Activated B cell treated with CpG ODN at 0.5 μM for 24 hours (primary cell): ENCODE data around the gene OBSCN. TPM values are rescaled to one million over a fixed set of nuclear protein-coding genes. Genes with fewer than 3 reads are reported as not detected.

ENCODE experiments used
- ATAC-seq: fragments of 200-7000 bp; cut with Tn5 transposase; one replicate; pipeline ENCODE4 v1.10.0; 2021; ENCODE audit warnings: low read depth, mild to moderate bottlenecking, moderate library complexity
- CTCF ChIA-PET: fragments of 350-600 bp; sonication (Branson Sonifier 250); formaldehyde crosslinking; loops from one replicate; lab custom pipeline; 2021; ENCODE audit warnings: antibody characterized with exemption; lab: Charles Lee
- POLR2A ChIA-PET: fragments of 350-600 bp; sonication (Branson Sonifier 250); formaldehyde crosslinking; loops from one replicate; lab custom pipeline; 2021; ENCODE audit warnings: antibody characterized with exemption; lab: Charles Lee
- DNase-seq: peaks from one replicate; pipeline ENCODE4 v3.0.0; 2022
- H3K27ac Mint-ChIP-seq: one replicate; pipeline ENCODE4 v1.8.0; 2020; ENCODE audit warnings: mixed read lengths
- H3K27me3 Mint-ChIP-seq: one replicate; pipeline ENCODE4 v1.8.0; 2021; ENCODE audit warnings: mixed read lengths
- H3K36me3 Mint-ChIP-seq: one replicate; pipeline ENCODE4 v1.8.0; 2021; ENCODE audit warnings: low read depth, mixed read lengths
- H3K4me1 Mint-ChIP-seq: one replicate; pipeline ENCODE4 v1.8.0; 2021; ENCODE audit warnings: mixed read lengths
- H3K4me3 Mint-ChIP-seq: one replicate; pipeline ENCODE4 v1.8.0; 2020; ENCODE audit warnings: mild to moderate bottlenecking, mixed read lengths
- H3K9me3 Mint-ChIP-seq: one replicate; pipeline ENCODE4 v1.8.0; 2020; ENCODE audit warnings: mixed read lengths
- intact Hi-C: fragments of 100-400 bp; cut with micrococcal nuclease; formaldehyde crosslinking; loops from one replicate; pipeline ENCODE4 v1.15.1; 2024
- total RNA-seq: library from RNA; stranded (reverse); gene quantifications from 2 replicates; pipeline ENCODE4 v1.2.3, GENCODE V29; 2022
- TF ChIP-seq, protein P1 (sequence below): fragments of 200-600 bp; IDR thresholded peaks from one replicate; pipeline ENCODE4 v1.8.0; 2022; ENCODE audit warnings: antibody characterized with exemption, mild to moderate bottlenecking

The OBSCN gene
- total RNA-seq, 1 donor from 2014 or later: 19.8 TPM

- Mint-ChIP-seq H3K27me3 (no peaks in the 10 kb centered on the region), H3K4me3 (no peak overlapping the region), H3K36me3 (no peaks in the 10 kb centered on the region), H3K4me1 (no peaks in the 10 kb centered on the region), H3K27ac (no peak overlapping the region), H3K9me3 (peaks cover 7% of the 10 kb centered on the region)
- POLR2A ChIA-PET: no interaction called here
- DNase-seq (no peak), ATAC-seq (no peak)
- TF ChIP-seq, protein P1, sequence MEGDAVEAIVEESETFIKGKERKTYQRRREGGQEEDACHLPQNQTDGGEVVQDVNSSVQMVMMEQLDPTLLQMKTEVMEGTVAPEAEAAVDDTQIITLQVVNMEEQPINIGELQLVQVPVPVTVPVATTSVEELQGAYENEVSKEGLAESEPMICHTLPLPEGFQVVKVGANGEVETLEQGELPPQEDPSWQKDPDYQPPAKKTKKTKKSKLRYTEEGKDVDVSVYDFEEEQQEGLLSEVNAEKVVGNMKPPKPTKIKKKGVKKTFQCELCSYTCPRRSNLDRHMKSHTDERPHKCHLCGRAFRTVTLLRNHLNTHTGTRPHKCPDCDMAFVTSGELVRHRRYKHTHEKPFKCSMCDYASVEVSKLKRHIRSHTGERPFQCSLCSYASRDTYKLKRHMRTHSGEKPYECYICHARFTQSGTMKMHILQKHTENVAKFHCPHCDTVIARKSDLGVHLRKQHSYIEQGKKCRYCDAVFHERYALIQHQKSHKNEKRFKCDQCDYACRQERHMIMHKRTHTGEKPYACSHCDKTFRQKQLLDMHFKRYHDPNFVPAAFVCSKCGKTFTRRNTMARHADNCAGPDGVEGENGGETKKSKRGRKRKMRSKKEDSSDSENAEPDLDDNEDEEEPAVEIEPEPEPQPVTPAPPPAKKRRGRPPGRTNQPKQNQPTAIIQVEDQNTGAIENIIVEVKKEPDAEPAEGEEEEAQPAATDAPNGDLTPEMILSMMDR: no peak
- intact Hi-C loops: no loop called here
- CTCF ChIA-PET: no interaction called here
Measured at GRCh38 chr1:228310162-228310792, 102.4 kb downstream of the OBSCN start.

GRCh38 chr1:228311091-228311490 is 103.2 kb downstream of the OBSCN start:
- ATAC-seq: no peak
- ChIA-PET CTCF (no interaction called here), POLR2A (no interaction called here)
- H3K27me3 Mint-ChIP-seq: no peaks in the 10 kb centered on the region
- no peaks in the 10 kb centered on the region for H3K4me1 Mint-ChIP-seq
- intact Hi-C loops: no loop called here
- peaks cover 7% of the 10 kb centered on the region for H3K9me3 Mint-ChIP-seq
- no peaks in the 10 kb centered on the region for H3K36me3 Mint-ChIP-seq
- peak; percentile 8 for DNase-seq
- no peak overlapping the region for H3K4me3 Mint-ChIP-seq
- TF ChIP-seq, protein P1: no peak
- H3K27ac Mint-ChIP-seq: no peak overlapping the region

- ATAC-seq (no peak), DNase-seq (peak; percentile 9)
- no peaks in the 10 kb centered on the region for H3K36me3 Mint-ChIP-seq
- no peak overlapping the region for H3K4me3 Mint-ChIP-seq
- no peaks in the 10 kb centered on the region for H3K27me3 Mint-ChIP-seq
- peaks cover 7% of the 10 kb centered on the region for H3K9me3 Mint-ChIP-seq
- ChIA-PET POLR2A (no interaction called here), CTCF (no interaction called here)
- intact Hi-C loops: no loop called here
- TF ChIP-seq, protein P1: no peak
- no peak overlapping the region for H3K27ac Mint-ChIP-seq
- no peaks in the 10 kb centered on the region for H3K4me1 Mint-ChIP-seq
Measured at GRCh38 chr1:228312136-228312764, 104.4 kb downstream of the OBSCN start.

GRCh38 chr1:228313536-228314277 is 105.9 kb downstream of the OBSCN start:
- ATAC-seq (no peak), DNase-seq (no peak)
- H3K4me1 Mint-ChIP-seq: no peaks in the 10 kb centered on the region
- intact Hi-C loops: no loop called here
- no peak overlapping the region for H3K4me3 Mint-ChIP-seq
- TF ChIP-seq, protein P1: no peak
- no peaks in the 10 kb centered on the region for H3K27me3 Mint-ChIP-seq
- ChIA-PET CTCF (no interaction called here), POLR2A (no interaction called here)
- peaks cover 7% of the 10 kb centered on the region for H3K9me3 Mint-ChIP-seq
- no peak overlapping the region for H3K27ac Mint-ChIP-seq
- no peaks in the 10 kb centered on the region for H3K36me3 Mint-ChIP-seq

GRCh38 chr1:228314315-228314657 is 106.4 kb downstream of the OBSCN start:
- POLR2A ChIA-PET: no interaction called here
- CTCF ChIA-PET: no interaction called here
- H3K27ac Mint-ChIP-seq: no peak overlapping the region
- no peaks in the 10 kb centered on the region for H3K4me1 Mint-ChIP-seq
- H3K27me3 Mint-ChIP-seq: no peaks in the 10 kb centered on the region
- peaks cover 7% of the 10 kb centered on the region for H3K9me3 Mint-ChIP-seq
- H3K4me3 Mint-ChIP-seq: no peak overlapping the region
- DNase-seq (no peak), ATAC-seq (no peak)
- no peaks in the 10 kb centered on the region for H3K36me3 Mint-ChIP-seq
- intact Hi-C loops: no loop called here
- TF ChIP-seq, protein P1: no peak
